Upper lobe of left lung (tissue), 6 donors: ENCODE measurements around the gene PLPPR2. TPM values are rescaled to one million over a fixed set of nuclear protein-coding genes. Genes with fewer than 3 reads are reported as not detected.
A peak's percentile ranks its signal among the peaks of the same experiment; 100 is the strongest.

Experiments
- ATAC-seq, 2 donors: fragments of 200-7000 bp; cut with Tn5 transposase; one replicate each; pipeline ENCODE4 v1.9.1; 2022; ENCODE audit warnings: mild to moderate bottlenecking in 2 of 2, moderate library complexity in 2 of 2; ENCODE audit not compliant: low FRiP score in 2 of 2
- DNase-seq, 2 donors: peaks; one replicate each; pipeline ENCODE4 v3.0.0-alpha.2; 2019 to 2020
- H3K27ac ChIP-seq, 4 donors: fragments of 200-600 bp; sonication (generic); one replicate each; pipeline ENCODE4 v1.5.1; 2016 to 2019
- H3K27me3 ChIP-seq, 4 donors: fragments of 200-600 bp; sonication (generic); one replicate each; pipeline ENCODE4 v1.5.1; 2017 to 2019
- H3K36me3 ChIP-seq, 4 donors: fragments of 200-600 bp; sonication (generic); one replicate each; pipeline ENCODE4 v1.5.1; 2016 to 2019
- H3K4me1 ChIP-seq, 4 donors: fragments of 200-600 bp; sonication (generic); one replicate each; pipeline ENCODE4 v1.5.1; 2018 to 2019
- H3K4me3 ChIP-seq, 4 donors: fragments of 200-600 bp; sonication (generic); one replicate each; pipeline ENCODE4 v1.5.1; 2017 to 2019; ENCODE audit warnings: mild to moderate bottlenecking in 2 of 4, moderate library complexity in 1 of 4
- H3K9me3 ChIP-seq, 4 donors: fragments of 200-600 bp; sonication (generic); one replicate each; pipeline ENCODE4 v1.5.1; 2018 to 2019
- CTCF ChIP-seq, 6 experiments: fragments of 450-650 bp in 4 of 6; fragments of 200-600 bp in 2 of 6; sonication (generic) in 2 of 6; IDR thresholded peaks; one replicate each; pipeline ENCODE4 v1.5.1; 2016 to 2019; ENCODE audit warnings: antibody characterized with exemption in 6 of 6
- EP300 ChIP-seq, 4 donors: sonication (generic); formaldehyde crosslinking; IDR thresholded peaks; one replicate each; pipeline ENCODE4 v1.5.1; 2017; ENCODE audit warnings: antibody characterized with exemption in 4 of 4, control low read depth in 2 of 4
- POLR2A ChIP-seq, 4 donors: fragments of 450-650 bp; IDR thresholded peaks; one replicate each; pipeline ENCODE4 v1.5.1; 2016 to 2017; ENCODE audit warnings: antibody characterized with exemption in 4 of 4, mild to moderate bottlenecking in 2 of 4
- POLR2AphosphoS5 ChIP-seq, 2 donors: sonication (generic); formaldehyde crosslinking; IDR thresholded peaks; one replicate each; pipeline ENCODE4 v1.5.1; 2017; ENCODE audit warnings: antibody characterized with exemption in 2 of 2
- WGBS, 2 donors: methylation state at CpG; one replicate each; pipeline ENCODE4 v1.1.5; 2017 to 2018; 5-methylcytosine and 5-hydroxymethylcytosine counted together
- total RNA-seq, 6 donors: library from RNA; depleted of rRNA in 4 of 6; stranded (reverse); fragments of >200 nt in 4 of 6; gene quantifications; one replicate each; pipeline versions ENCODE4 v1.1.0 to v1.2.1, GENCODE V29; 2016 to 2021
- donor health status: DM: no; HTN: no; CAD: no; lungs with moderate emphysema.
- donor health status: DM: no; HTN: yes; CAD: no; lungs with severe emphysema.

PLPPR2 gene
- total RNA-seq, 6 donors from 2014 or later: 10.8 to 53.8 (median 26.0) TPM

GRCh38 chr19:11363881-11364280 lies 8.6 kb downstream of the PLPPR2 start:
- Histone ChIP-seq H3K27ac (no peak overlapping the region), H3K4me3 (no peak overlapping the region), H3K36me3 (peaks cover 3 to 66% (median 43%) of the 10 kb centered on the region in 4 donors), H3K4me1 (no peaks in the 10 kb centered on the region), H3K9me3 (no peaks in the 10 kb centered on the region), H3K27me3 (no peaks in the 10 kb centered on the region)
- no peak for ATAC-seq
- DNase-seq: no peak
- no peak for TF ChIP-seq POLR2A (IDR thresholded peaks at IDR 0.05)
- TF ChIP-seq CTCF (IDR thresholded peaks at IDR 0.05): no peak
- no peak for TF ChIP-seq EP300 (IDR thresholded peaks at IDR 0.05)
- TF ChIP-seq POLR2AphosphoS5 (IDR thresholded peaks at IDR 0.05): no peak
- WGBS, 2 donors: 81 to 92% methylated on average over 3 to 10 of the region's 10 CpGs

GRCh38 chr19:11364296-11364904 lies 9.2 kb downstream of the PLPPR2 start:
- no peaks in the 10 kb centered on the region for H3K9me3 ChIP-seq
- TF ChIP-seq CTCF (IDR thresholded peaks at IDR 0.05) (no peak), POLR2AphosphoS5 (IDR thresholded peaks at IDR 0.05) (no peak), POLR2A (IDR thresholded peaks at IDR 0.05) (no peak), EP300 (IDR thresholded peaks at IDR 0.05) (no peak)
- DNase-seq (peak in 1 of 2 donors; percentile 77), ATAC-seq (no peak)
- no peaks in the 10 kb centered on the region for H3K27me3 ChIP-seq
- H3K4me1 ChIP-seq: no peaks in the 10 kb centered on the region
- no peak overlapping the region for H3K27ac ChIP-seq
- 91 to 98% methylated on average over 6 to 25 of the region's 28 CpGs for WGBS, 2 donors
- peaks cover 3 to 61% (median 41%) of the 10 kb centered on the region in 4 donors for H3K36me3 ChIP-seq
- H3K4me3 ChIP-seq: no peak overlapping the region

DNA sequence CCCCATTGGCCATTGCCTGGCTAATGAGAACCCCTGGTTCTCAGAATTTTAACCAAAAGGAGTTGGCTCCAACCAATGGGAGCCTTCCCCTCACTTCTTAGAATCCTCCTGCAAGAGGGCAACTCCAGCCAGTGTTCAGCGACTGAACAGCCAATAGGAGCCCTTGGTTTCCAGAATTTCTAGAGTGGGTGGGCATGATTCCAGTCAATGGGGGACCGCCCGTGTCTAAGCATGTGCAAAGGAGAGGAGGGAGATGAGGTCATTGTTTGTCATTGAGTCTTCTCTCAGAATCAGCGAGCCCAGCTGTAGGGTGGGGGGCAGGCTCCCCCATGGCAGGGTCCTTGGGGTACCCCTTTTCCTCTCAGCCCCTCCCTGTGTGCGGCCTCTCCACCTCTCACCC lies 9.7 kb downstream of the PLPPR2 start:
- DNase-seq (no peak), ATAC-seq (peak in 1 of 2 donors; percentile 44)
- no peak for TF ChIP-seq CTCF (IDR thresholded peaks at IDR 0.05)
- no peak for TF ChIP-seq POLR2AphosphoS5 (IDR thresholded peaks at IDR 0.05)
- TF ChIP-seq EP300 (IDR thresholded peaks at IDR 0.05): no peak
- no peak for TF ChIP-seq POLR2A (IDR thresholded peaks at IDR 0.05)
- WGBS, 2 donors: 69 to 76% methylated on average over 3 to 5 of the region's 5 CpGs
- Histone ChIP-seq H3K27ac (no peak overlapping the region), H3K36me3 (peaks cover 3 to 55% (median 37%) of the 10 kb centered on the region in 4 donors), H3K4me1 (no peaks in the 10 kb centered on the region), H3K27me3 (no peaks in the 10 kb centered on the region), H3K9me3 (no peaks in the 10 kb centered on the region), H3K4me3 (no peak overlapping the region)

DNA sequence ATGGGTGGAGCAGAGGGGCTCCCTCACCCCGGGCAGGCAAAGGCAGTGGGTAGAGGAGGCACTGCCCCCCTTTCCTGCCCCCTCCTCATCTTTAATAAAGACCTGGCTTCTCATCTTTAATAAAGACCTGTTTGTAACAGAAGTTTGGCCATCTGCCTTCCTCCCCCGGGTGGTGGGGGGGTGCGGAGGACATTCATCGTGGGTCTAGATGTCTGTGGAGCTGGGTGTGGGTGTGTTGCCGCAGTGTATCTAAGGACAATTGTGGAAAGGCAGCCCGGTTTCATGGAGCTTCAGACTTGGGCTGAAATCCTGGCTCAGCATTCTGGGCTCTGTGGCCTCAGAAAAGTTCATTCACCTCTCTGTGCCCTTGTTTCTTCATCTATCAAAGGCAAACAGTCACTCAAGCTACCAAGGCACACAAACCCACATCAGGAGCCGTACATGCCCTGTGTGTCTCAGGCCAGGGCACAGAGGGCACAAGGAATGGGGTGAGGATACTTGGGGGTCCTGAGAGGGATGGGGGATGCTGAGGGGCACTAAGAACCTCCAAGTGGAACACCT lies 10.4 kb downstream of the PLPPR2 start:
- WGBS, 2 donors: 77 to 86% methylated on average over 6 to 7 of the region's 7 CpGs
- Histone ChIP-seq H3K27me3 (no peaks in the 10 kb centered on the region), H3K4me1 (no peaks in the 10 kb centered on the region), H3K9me3 (no peaks in the 10 kb centered on the region), H3K36me3 (peaks cover 3 to 51% (median 36%) of the 10 kb centered on the region in 4 donors), H3K27ac (no peak overlapping the region), H3K4me3 (no peak overlapping the region)
- no peak for DNase-seq
- ATAC-seq: peak in 1 of 2 donors; percentile 18
- TF ChIP-seq EP300 (IDR thresholded peaks at IDR 0.05): no peak
- TF ChIP-seq CTCF (IDR thresholded peaks at IDR 0.05): no peak
- TF ChIP-seq POLR2AphosphoS5 (IDR thresholded peaks at IDR 0.05): no peak
- TF ChIP-seq POLR2A (IDR thresholded peaks at IDR 0.05): no peak

DNA sequence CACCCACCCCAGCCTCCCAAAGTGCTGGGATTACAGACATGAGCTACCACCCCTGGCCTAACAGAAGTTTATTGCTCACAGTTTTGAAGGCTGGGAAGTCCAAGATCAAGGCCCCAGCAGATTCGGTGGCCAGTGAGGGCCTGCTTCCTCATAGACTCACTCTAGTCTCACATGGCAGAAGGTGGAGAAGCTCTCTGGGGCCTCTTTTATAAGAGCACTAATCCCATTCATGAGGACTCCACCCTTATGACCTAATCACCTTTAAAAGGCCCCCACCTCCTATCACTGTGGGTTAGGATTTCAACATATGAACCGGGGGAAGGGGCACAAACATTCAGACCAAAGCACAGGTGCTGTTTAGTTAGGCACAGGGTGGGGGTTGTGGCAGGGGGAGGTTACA lies 12.3 kb downstream of the PLPPR2 start:
- 71 to 83% methylated on average over 1 to 2 of the region's 2 CpGs for WGBS, 2 donors
- DNase-seq (no peak), ATAC-seq (no peak)
- TF ChIP-seq POLR2A (IDR thresholded peaks at IDR 0.05) (no peak), EP300 (IDR thresholded peaks at IDR 0.05) (no peak)
- Histone ChIP-seq H3K9me3 (no peaks in the 10 kb centered on the region), H3K4me1 (no peaks in the 10 kb centered on the region), H3K36me3 (peaks cover under 1 to 41% (median 29%) of the 10 kb centered on the region in 4 donors), H3K4me3 (no peak overlapping the region), H3K27me3 (no peaks in the 10 kb centered on the region), H3K27ac (no peak overlapping the region)
